Endothelial cell of umbilical vein (primary cell): Measurements from ENCODE around the gene WNT2.

Experiments
- CTCF ChIP-seq, 2 donors: IDR thresholded peaks; 1 replicate in 1 of 2; 2 replicates in 1 of 2; pipeline ENCODE4 v1.5.1; 2011; ENCODE audit warnings: low read length in 2 of 2, mild to moderate bottlenecking in 2 of 2, moderate library complexity in 2 of 2, control low read depth in 1 of 2, inconsistent platforms in 1 of 2, low read depth in 1 of 2; ENCODE audit not compliant: insufficient read depth in 1 of 2; ENCODE audit errors: extremely low read depth in 1 of 2
- EZH2 ChIP-seq: IDR thresholded peaks from 2 replicates; pipeline ENCODE4 v1.6.1; 2012; ENCODE audit warnings: borderline replicate concordance, low read depth, mild to moderate bottlenecking, moderate library complexity, low read length, inconsistent platforms; ENCODE audit not compliant: severe bottlenecking
- FOS ChIP-seq: IDR thresholded peaks from 2 replicates; pipeline ENCODE4 v1.6.1; 2011; ENCODE audit warnings: mild to moderate bottlenecking, low read length, moderate library complexity, borderline replicate concordance; ENCODE audit not compliant: insufficient read depth
- GATA2 ChIP-seq: IDR thresholded peaks from 2 replicates; pipeline ENCODE4 v1.7.0; 2011; ENCODE audit warnings: low read depth, mild to moderate bottlenecking, moderate library complexity, mixed read lengths, low read length; ENCODE audit not compliant: insufficient read length, insufficient read depth
- JUN ChIP-seq: IDR thresholded peaks from 2 replicates; pipeline ENCODE4 v1.6.1; 2011; ENCODE audit warnings: borderline replicate concordance, low read depth; ENCODE audit not compliant: insufficient read length, insufficient read depth
- MAX ChIP-seq: IDR thresholded peaks from 2 replicates; pipeline ENCODE4 v1.6.1; 2011; ENCODE audit not compliant: insufficient read depth, insufficient read length
- POLR2A ChIP-seq: IDR thresholded peaks from 2 replicates; pipeline ENCODE4 v1.6.1; 2012; ENCODE audit warnings: low read depth, mild to moderate bottlenecking, control low read depth, low read length
- POLR2AphosphoS5 ChIP-seq: IDR thresholded peaks from 2 replicates; pipeline ENCODE4 v1.6.1; 2012; ENCODE audit warnings: low read depth, mild to moderate bottlenecking, control low read depth, low read length, moderate library complexity; ENCODE audit not compliant: insufficient read depth

DNA sequence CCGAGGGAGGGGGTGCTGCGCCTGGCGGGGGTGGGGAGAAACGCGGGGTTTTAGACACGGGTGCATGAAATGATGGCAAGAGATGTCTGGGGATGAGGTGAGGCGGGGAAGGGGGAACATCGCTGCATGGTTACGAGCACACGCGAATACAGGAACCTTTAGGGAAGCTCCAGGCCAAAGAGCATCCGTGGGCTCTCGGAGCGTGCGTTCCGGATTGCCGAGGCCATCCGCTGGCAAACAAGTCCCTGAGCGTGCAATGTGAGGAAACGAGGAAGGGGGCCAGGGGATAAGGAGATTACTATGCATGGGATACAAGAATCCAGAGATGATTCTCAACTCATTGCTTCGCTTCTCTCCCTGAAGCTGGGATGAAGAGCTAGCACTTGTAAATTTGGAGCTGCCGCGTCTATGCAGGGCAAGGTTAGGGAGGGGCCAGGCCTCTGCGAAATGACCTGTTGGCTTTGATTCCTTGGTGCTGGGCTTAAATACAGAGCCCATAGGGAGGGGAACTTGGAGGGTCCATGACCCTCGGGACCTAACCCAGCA, 520 bp upstream of the WNT2 start:
- TF ChIP-seq CTCF (IDR thresholded peaks at IDR 0.05; ENCODE audit: extremely low read depth in 1 of 2, insufficient read depth in 1 of 2, low read depth in 1 of 2, low read length in 2 of 2) (no peak), MAX (no peak), POLR2AphosphoS5 (no peak), POLR2A (no peak), JUN (no peak), EZH2 (peak; percentile 56), GATA2 (no peak), FOS (no peak)
